Raji (cell line): ENCODE data around the gene SEC16A.

Experiments used
- POLR2A ChIP-seq: IDR thresholded peaks from 2 replicates; pipeline ENCODE4 v1.6.1; 2011; ENCODE audit warnings: low read depth, low read length, control low read depth; ENCODE audit not compliant: insufficient read depth

The SEC16A gene

GRCh38 chr9:136426787-136427186 is 56.1 kb downstream of the SEC16A start:
- TF ChIP-seq POLR2A = no peak

DNA sequence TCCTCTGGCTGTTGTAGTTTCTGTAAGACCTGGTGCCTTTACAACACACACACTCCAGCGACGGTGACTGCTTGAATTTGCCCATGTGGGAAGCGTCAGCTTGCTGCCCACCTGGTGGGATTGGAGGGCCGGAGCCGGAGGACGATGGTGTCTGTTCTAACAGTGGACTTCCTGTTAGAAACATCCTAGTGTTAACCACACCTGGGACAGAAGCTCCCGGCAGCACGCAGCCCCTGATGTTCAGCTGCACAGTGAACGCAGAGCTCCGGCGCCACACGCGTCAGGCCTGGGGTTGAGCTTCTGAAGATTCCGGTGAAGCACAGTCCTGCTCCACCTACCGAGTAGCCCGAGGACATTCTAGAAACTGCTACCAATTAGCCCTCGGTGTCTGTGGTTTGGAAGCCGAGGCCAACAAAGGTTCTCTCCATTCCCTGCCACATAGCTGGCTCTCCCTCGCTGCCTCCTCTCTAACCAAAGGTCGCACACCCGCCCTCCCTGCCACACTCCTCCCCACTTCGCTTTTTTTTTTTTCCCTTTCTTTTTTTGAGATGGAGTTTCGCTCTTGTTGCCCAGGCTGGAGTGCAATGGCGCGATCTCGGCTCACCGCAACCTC is 58.0 kb downstream of the SEC16A start:
- no peak for TF ChIP-seq POLR2A

DNA sequence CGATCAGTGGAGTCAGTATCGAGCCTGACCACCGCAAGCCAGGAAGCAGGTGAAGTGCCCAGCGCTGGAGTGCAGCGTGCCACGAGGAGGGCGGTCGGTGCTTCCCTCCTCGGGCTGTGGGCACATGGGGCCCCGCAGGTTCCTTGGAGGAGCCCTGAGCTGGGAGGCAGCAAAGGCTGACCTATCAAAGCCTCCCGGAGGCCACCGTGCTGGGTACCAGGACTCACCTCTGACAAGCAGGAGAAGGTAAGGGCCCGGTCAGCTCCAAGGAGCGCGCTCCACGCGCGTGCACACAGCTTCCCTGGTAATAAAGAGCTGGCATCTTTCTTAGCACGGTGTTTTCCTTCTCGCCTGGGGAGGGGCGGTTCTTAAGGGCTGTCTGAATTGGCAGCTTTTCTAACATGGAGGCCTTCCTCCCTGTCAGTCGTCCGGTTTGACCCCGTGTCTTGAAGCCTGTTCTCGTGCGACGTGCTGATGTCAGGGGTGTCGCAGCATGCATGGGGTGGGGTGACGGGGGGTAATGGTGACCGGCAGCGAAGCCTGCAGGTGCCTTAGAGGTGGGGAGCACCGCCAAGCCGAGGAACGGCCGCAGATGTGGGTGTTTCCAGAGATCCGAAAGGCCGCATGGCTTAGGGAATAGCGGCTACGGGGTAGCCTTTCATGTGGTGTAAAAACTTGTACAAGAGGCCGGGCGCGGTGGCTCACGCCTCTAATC is 59.3 kb downstream of the SEC16A start:
- TF ChIP-seq POLR2A = no peak

- TF ChIP-seq POLR2A = no peak
Observed at GRCh38 chr9:136422876-136423275, 60.0 kb downstream of the SEC16A start.

GRCh38 chr9:136421791-136422190 is 61.0 kb downstream of the SEC16A start:
- no peak for TF ChIP-seq POLR2A

GRCh38 chr9:136419092-136419420 is 63.8 kb downstream of the SEC16A start:
- TF ChIP-seq POLR2A = no peak

DNA sequence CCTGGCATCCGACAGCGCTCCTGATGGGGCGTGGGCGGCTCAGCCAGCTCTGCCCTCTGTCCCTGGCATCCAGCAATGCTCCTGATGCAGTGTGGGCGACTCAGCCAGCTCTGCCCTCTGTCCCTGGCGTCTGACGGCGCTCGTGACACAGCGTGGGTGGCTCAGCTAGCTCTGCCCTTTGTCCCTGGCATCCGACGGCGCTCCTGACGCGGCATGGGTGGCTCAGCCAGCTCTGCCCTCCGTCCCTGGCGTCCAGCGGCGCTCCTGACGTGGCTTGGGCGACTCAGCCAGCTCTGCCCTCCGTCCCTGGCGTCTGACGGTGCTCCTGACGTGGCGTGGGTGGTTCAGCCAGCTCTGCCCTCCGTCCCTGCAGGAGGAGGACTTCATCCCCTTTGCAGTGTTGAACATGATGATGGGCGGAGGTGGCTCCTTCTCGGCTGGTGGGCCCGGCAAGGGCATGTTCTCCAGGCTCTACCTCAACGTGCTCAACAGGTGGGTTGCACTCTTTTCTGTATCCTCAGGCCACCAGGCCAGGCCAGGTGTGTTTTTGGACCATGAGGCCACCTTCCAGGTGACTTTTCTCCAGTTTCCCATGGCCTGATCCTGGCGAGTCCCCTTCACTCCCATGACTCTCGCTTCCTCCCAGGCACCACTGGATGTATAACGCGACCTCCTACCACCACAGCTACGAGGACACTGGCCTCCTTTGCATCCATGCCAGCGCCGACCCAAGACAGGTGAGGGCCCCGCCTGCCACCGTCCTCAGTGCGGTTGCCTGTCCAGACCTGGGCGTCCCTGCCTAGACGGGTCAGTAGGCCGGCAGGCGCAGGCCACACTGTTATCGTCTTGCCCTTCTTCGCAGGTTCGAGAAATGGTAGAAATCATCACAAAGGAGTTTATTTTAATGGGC is 64.4 kb downstream of the SEC16A start:
- TF ChIP-seq POLR2A = no peak

- no peak for TF ChIP-seq POLR2A
Observed at GRCh38 chr9:136416914-136417313, 65.9 kb downstream of the SEC16A start.

DNA sequence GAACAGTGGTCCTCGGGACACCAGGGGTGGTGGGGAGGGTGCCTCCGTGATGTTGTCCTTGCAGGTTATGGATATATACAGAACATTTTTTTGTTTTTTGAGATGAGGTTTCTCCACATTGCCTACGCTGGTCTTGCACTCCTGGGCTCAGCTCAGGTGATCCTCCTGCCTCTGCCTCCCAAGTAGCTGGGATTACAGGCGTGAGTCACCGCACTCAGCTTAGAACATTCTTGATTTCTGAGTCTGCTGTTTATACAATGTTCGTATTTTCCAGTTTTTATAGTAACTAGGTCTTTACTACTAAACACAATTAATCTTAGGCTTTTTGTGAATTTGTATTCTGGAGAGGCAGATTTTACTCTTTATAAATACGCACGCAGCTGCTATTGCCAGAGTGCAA is 66.4 kb downstream of the SEC16A start:
- no peak for TF ChIP-seq POLR2A

DNA sequence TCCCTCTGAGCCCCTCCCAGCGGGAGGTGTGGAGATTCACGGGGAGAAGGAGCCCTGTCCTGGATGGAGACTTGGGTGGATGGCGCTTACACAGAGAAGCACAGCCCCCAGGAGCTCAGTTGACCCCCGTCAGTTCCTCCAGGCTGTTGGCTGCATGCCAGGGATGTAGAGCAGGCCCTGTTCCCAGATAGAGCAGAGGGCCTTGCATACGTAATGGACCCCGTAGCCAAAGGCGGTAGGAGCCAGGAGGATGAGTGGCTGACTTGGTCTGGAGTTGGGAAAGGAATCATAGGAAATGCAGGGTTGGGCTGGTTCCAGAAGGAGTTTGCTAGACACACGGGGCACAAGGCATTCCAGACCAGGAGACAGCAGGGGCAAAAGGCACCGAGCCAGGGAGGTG is 69.9 kb downstream of the SEC16A start:
- TF ChIP-seq POLR2A = no peak

DNA sequence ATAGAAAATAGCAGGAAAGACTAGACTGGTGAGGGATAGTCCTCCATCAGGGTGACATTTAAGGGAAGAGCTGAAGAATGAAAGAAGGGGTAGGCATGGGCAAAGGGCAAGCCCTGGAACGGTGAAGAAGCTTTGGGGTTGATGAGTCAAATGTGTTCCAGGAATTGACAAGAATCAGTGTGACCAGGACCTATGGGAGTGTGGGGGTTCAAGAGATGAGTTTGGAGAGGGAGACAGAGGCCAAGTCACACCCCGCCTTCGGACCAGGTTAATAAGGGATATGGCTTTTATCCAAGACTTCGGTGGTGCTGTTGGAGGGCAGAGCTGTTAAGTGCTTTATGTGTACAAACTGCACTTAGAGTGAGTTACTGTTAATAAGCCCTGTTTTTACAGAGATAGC is 71.5 kb downstream of the SEC16A start:
- TF ChIP-seq POLR2A = no peak

- TF ChIP-seq POLR2A = peak; percentile 96
Observed at GRCh38 chr9:136410500-136411287, 72.1 kb downstream of the SEC16A start, which contains the start of the genes ENTR1 and PMPCA. TSS of gene ENTR1 (minus strand) at chr9:136410614. CDS start at chr9:136410397, 217 bp downstream. TSS of gene PMPCA (plus strand) at chr9:136410658. CDS start at chr9:136410669, 11 bp downstream.

- TF ChIP-seq POLR2A = peak; percentile 25; the same call in 1 of the 2 replicates
Observed at GRCh38 chr9:136409557-136410455, 73.0 kb downstream of the SEC16A start.

DNA sequence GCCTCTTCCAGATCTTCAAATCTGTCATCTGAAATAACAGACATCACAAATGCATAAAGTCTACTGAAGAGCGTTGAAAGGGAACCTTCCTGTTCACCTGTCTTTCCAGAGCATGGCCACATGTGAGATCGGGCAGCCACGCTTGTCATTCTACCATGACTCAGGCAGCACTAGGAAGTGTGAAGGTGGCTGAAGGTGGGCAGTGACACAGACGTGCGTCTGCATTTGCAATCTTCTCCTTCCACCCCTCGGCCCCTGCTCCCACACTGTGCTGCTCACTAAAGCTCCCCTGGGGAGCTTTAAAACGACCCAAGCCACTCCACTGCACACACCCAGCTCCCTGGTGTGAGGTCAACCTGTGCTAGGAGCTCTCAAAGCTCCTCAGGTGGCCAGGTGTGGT is 74.9 kb downstream of the SEC16A start:
- no peak for TF ChIP-seq POLR2A
